Epidermal melanocyte (primary cell): ENCODE measurements around the gene CHMP2B.
"Not testable (repeated sequence)": the region's sequence is repeated elsewhere in the genome, so short reads cannot be mapped to it uniquely, and the experiment has no call there.

ENCODE experiments used
- DNase-seq: peaks from one replicate; pipeline ENCODE4 v3.0.0; 2011; ENCODE audit warnings: low spot score; ENCODE audit not compliant: insufficient read length

CHMP2B gene

DNA sequence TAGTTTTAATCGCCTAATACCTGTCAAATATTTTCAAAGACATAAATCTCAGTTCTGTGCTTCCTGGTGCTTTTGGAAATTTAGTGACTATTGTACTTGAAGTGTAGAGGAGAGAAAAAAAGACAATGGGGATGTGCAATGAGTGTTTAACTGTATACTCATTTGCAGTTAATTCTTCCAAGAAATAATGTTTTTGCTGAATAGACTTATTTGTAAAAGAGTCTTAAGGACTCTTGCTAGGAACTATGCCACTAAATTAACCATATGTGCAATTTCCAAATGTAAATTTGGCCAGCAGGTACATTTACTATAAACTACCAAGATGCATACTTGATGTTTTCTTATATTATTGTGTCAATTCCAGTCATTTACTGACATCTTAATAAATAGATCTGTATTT is 2.0 kb downstream of the CHMP2B start:
- DNase-seq: no peak

DNA sequence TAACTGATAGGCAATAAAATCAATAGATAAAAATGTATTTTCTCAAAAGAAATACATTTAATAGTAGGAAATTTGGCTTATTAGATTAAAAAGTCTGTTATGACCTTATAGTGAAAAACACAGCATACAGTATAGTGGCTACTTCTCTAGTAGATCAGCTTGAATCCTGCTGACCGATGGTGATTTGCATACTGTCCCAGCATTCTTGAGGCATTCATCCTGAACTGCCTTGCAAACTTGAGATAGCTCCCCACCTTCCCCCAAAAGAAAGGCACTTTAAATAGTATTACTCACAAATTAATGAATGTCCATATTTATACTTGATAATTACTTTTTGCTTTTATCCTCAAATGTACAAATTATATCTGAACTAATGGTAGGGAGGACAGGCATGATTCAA is 6.7 kb downstream of the CHMP2B start:
- no peak for DNase-seq

DNA sequence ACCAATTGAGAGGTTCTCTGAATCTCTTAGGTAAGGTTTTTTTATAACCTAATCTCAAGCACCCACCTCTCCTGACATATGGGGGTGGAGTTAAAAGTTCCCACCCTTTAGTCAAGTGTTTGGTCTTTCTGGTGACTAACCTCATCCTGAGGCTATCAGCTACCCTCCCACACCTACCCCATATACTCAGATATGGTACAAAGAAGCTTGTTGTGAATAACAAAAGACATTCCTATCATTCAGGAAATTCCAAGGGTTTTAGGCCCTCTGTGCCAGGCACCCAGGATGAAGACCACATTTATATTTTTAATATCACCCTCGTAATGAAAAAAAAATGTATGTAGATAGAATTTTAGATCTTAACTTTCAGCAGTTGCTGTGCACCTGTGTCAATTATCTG is 9.0 kb downstream of the CHMP2B start:
- DNase-seq: no peak

DNA sequence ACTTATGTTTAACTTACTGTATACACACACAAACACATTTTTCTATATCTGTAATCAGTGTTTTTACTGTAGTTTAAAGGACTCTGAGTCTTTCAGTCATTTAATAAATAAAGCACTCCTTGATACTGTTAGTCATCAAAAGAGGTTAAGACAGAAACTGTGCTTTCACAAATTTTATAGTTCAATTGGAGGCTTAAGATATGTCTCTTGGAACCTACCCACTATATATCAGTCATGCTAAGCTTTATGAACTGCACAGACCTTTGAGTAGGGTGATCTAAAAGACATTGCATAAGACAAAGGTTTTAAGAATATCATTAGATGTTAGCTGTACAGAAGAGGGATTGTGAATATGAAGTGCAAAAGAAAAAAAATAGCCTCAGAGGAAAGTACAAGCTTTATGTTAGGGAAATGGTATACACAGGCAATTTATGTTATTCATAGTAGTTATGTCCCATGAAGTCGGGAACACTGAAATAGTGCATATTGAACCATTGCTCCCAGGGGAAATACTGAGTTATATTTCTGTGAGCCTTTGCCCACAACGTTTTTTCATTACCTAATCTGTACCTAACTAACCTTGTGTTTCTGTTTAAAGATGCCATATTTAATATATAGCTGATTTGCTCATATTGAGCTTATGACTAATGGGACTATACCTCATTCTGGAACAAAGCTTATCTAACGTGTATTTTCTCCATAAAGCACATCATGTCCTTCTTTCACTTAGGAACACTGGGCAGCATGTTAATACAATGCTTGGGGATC is 19.7 kb downstream of the CHMP2B start:
- DNase-seq: no peak

DNA sequence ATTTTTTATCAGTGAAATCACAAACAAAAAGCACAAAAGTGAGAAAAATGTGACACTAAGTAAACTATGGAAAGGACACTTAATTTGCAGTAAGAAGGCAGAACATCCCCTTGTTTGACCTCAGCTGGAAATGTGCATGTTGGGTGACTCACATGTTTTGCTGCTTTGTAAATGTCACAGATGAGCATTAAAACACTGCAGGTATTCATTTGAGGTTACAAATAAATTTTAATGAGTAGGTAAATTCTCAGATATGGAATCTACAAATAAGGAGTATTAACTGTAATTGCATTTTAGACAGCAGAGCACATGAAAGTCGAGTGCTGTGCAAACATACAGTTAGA is 20.3 kb downstream of the CHMP2B start:
- DNase-seq: no peak

DNA sequence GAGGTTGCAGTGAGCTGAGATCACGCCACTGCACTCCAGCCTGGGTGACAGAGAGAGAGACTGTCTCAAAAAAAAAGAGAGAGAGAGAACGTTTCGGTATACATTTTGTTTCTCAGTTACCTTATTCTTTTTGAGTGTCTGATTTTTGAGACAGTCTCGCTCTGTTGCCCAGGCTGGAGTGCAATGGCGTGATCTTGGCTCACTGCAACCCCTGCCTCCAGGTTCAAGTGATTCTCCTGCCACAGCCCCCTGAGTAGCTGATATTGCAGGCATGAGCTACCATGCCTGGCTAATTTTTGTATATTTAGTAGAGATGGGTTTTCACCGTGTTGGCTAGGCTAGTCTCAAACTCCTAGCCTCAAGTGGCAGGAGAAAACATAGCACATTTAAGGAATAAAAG is 21.1 kb downstream of the CHMP2B start:
- not testable (repeated sequence) for DNase-seq

DNA sequence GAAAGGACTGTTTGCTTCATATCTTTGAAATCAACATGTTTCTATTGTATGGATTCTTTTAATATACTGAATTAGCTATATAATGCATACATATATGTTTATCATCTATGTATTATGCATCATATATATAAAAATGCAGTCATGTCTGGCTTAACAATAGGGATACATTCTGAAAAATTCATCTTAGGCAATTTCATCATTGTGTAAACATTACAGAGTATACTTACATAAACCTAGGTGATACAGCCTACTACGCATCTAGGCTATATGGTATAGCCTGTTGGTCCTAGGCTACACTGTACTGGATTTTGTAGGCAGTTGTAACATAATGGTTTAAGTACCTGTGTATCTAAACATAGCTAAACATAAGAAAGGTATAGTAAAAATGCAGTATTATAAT is 21.7 kb downstream of the CHMP2B start:
- DNase-seq: no peak

DNA sequence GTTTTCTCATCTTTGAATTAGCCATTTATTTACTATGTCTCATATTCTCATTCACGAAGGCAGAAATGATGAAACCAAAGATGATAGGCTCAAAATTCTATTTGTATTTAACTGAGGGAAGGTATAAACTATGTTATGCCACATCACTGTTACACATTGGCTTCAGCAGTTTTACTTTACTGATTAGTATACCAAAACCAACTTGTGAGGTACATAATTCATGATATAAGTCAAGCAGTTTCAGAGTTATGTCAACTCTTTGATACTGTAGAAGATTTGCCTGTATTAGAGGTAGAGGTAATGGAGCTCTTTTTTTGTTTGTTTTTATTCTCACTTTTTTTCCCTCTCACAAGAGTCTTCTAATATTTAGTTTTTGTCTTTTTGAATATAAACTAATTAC is 22.9 kb downstream of the CHMP2B start:
- DNase-seq: no peak

DNA sequence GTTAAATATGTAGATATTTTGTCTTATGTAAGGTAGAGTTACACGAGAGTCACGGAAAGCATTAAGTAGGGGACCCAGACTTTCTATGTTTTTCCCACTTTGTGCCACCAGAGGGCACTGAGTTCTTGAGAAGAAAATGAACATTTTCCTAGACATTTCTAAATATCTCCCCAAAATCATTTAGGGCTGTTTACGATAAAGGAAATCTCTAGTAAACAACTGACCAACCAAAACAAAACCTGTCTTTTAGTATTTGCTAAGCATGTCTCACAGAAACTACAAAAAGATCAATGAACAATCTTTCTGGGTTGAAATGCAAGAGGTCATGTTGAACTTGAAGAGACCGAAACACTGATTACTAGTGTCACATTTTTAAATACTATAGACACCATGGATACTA is 33.2 kb downstream of the CHMP2B start:
- DNase-seq: peak; percentile 18

DNA sequence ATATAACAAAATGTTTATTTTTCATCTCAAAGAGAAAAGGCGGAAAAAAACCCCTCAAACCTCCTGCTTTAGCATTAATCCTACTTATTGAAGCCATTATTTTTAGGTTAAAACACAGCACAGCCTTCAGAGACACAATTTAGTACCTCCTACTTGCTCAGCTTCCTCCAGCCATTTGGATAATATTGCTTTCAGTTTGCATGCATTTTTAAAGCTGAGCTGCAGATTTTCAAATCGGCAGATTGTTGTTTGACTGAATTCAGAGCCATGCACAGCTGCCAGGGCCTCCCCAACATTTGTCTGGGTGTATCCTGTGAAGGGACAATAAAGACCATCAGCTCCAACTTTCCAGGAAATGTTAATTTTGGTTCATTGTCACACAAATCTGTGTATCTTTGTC is 34.8 kb downstream of the CHMP2B start:
- no peak for DNase-seq

DNA sequence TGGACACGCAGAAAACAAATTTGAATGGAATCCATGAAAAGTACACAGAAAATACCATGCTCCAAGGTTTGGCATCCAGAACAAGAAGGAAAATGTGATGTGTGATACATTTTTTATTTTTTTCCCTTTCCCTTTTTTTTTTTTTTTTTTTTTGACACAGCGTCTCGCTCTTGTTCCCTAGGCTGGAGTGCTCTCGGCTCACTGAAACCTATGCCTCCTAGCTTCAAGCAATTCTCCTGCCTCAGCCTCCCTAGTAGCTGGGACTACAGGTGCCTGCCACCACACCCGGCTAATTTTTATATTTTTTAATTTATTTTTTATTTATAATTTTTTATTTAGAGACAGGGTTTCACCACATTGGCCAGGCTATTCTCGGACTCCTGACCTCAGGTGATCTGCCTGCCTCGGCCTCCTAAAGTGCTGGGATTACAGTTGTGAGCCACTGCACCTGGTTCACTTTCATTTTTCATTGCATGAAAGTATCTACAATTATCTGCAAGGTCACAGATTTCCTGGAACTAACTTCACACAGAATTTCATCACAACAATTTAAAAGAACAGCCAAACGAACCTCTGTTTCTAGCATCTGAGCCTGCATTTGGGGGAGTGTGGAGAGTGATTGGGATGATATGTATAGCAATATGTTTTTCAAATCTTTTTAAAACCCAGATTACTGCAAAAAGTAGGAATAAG is 41.0 kb downstream of the CHMP2B start:
- DNase-seq: no peak

DNA sequence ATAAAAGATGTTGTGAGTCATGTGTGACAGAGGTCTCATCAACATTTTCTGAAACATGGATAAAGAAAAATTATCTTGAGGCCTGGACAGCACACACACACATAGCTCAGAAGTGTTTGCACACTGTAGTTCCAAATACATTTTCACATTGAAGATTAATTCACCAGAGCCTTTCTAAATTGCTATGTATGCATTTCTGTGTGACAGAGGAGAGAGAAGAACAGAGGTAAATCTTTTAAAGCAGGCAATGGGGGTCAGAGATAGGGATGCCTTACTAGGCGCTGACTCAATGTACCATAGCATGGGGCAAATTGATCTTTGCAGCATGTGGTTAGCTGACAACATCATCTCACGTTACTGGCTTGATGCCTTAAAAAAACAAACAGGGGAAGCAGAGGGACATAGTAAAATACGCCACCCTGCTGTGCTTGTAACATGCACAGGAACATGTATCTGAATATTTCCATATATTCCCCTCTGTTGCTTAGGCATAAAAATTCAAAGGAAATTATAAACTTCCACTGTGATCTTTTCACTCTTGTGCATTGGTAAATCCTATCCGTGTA is 41.6 kb downstream of the CHMP2B start:
- no peak for DNase-seq

DNA sequence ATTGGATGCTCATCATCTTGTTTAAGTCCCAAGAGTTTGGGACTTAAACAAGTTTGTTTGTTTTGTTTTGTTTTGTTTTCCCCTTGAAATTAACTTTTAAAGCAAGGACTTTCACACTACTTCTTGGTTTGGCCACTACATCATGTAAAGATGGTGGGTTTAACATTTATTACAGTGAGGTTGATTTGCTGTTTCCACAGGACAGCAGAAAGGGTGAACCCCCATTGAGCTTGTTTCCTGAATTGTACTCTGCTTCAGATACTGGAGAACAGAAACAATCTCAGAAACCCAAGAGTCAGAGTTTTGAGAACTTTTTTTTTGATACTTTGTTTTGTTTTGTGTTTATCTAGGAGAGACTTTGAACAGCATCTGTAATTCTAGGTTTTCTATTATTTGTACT is 42.6 kb downstream of the CHMP2B start:
- DNase-seq: no peak

DNA sequence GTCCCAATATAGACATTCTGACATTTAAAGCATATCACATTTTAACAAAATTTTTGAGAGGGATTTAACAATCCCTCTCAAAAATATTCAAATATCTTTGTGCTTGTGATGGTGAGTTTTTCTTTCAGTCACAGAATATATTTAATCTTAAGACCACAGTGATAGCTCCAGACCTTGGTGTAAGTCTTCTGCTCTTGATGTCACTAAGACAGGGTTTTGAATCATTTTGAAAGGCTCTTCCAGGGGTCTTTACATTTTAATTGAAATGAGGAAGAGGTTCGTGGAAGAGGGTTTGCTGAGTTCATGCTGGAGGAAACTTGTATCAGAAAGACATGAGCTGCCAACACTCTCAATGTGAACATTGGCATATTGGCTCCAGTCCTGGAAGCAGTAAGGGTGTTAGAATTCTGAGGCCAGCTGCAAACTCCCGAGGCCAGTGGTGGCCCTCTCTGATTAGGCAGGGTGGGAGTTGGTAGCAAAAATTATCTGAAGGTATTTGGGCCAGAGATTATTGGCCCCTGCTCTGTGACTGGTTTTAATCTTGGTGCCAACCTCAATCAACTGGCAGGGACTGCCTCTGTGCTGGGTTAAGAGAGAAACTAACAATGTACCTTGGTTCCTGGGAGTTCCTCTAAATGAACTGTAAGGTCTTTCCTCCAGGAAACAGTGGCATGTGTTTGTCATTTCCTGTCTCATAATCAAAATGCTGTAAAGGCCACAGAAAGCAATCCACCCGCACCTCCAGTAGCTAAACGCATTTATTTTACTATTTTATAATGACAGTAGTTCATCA is 44.0 kb downstream of the CHMP2B start:
- DNase-seq: no peak

DNA sequence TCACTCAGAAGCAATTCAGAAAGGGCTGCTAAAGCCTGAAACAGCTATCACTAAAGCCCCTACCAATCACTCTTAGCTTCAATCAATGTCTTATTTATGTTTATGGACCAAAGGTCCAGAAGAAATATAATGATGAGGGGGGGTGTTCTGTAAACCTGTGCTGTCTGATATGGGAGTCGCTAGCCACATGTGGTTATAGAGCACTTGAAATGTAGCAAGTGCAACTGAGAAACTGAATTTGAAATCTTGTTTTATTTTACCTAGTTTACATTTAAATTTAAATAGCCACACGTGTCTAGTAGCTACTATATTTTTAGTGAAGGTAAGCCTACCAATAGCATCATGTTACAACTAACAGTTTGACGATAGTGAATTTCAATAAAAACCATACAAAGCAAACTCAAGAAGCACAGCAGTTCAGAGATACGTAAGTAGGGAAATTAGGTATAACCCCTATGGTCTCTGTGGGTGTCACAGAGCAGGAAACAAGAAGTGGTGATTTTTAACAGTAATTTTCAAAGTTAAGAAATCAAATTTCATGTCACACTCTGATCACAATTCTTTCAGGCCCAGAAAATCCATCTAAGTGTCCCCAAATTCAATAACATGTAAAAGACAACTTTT is 45.7 kb downstream of the CHMP2B start:
- no peak for DNase-seq

DNA sequence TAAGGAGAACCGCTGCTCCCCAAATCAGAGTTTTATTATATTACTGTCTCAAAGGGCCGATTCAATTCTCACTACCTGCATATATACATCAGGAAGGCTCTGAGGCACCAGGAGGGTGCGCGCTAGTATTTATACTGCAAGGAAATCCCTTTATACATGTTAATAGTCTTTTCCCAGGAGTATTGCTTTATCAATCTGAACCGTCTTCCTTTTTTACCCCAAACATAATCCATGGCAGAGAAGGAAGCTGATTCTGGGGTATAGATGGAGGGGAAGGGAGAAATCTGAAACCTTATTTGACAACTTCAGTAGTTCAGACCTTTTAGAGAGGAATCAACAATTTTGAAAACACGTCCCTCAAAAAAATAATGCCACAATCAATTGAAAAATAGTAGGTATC is 49.4 kb downstream of the CHMP2B start, which contains the start of gene POU1F1:
TSS of gene POU1F1 (minus strand) at position 101 of the 400 bp plus-strand sequence. CDS start 122 bp downstream, outside the sequence.
- no peak for DNase-seq

DNA sequence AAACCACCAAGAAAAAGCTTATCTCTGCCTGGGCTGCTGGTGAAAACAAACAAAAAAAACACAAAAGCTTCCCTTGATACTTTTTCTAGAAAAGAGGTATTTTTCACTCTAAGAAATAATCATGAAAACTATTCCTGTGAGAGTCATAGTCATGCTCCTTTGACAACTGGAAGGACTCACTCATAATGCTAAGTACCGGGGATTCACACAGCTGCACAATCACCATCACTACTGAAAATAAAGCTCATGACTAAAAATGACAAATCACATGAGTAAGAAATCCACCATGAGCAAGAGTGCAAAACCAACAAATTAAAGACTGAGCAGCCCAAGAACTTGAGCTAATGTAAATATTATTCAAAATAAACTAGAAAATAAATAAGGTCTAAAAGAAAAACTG is 59.9 kb downstream of the CHMP2B start:
- no peak for DNase-seq

DNA sequence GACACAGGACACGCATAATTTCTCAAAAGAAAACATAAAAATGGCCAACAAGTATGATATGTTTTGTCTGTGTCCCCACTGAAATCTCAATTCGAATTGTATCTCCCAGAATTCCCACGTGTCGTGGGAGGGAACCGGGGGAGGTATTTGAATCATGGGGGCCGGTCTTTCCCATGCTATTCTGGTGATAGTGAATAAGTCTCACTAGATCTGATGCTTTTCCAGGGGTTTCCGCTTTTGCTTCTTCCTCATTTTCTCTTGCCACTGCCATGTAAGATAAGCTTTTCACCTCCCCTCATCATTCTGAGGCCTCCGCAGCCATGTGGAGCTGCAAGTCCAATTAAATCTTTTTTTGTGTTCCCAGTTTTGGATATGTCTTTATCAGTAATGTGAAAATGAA is 61.3 kb downstream of the CHMP2B start:
- no peak for DNase-seq

DNA sequence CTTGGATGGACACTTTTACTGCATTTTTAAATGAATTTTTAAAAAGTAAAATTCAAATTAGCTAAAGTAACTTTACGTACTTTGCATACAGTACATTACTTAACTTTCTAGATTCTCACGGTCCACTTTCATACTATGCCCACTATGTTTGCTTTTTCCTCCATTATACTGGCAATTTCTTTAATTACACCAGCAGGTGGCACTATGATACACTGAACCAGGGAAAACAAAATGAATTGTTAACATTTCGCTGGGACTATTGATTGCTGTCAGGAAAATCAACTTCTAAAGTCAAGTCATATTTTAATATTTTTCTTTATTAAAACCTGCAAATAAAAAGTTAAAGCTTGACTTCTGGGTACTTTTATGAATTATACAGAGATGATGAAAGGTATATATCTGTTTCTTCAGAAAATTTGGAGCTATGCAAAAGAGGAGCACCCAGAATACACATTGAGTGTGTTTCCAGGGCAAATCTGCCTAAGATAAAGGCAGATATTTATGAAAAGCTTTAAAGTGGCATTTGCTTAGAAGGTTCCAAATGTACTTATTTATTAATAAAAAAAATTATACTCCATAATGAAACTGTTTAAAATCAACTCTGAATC is 71.1 kb downstream of the CHMP2B start:
- no peak for DNase-seq

DNA sequence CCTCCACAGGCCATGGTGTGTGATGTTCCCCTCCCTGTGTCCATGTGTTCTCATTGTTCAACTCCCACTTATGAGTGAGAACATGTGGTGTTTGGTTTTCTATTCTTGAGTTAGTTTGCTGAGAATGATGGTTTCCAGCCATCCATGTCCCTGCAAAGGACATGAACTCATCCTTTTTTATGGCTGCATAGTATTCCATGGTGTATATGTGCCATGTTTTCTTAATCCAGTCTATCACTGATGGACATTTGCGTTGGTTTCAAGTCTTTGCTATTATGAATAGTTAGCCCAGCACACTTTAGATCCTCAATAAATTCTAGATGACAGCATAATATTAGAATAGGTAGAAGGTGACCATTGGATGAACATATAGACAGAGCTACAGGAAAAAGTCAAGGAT is 77.9 kb downstream of the CHMP2B start:
- not testable (repeated sequence) for DNase-seq
